Activated naive CD4-positive, alpha-beta T cell treated with anti-CD3 and anti-CD28 coated beads for 36 hours (primary cell): ENCODE measurements around the gene TSC1. TPM values are rescaled to one million over a fixed set of nuclear protein-coding genes. Genes with fewer than 3 reads are reported as not detected.
"Not testable (repeated sequence)": the region's sequence is repeated elsewhere in the genome, so short reads cannot be mapped to it uniquely, and the experiment has no call there.

ENCODE experiments used
- CTCF ChIA-PET: fragments of 350-600 bp; sonication (Branson Sonifier 250); formaldehyde crosslinking; loops from one replicate; lab custom pipeline; 2021; ENCODE audit warnings: antibody characterized with exemption; lab: Charles Lee
- DNase-seq: peaks from one replicate; pipeline ENCODE4 v3.0.0-alpha.2; 2020
- H3K27ac Mint-ChIP-seq: one replicate; pipeline ENCODE4 v1.8.0; 2021; ENCODE audit warnings: mild to moderate bottlenecking, mixed read lengths
- H3K27me3 Mint-ChIP-seq: one replicate; pipeline ENCODE4 v1.8.0; 2021; ENCODE audit warnings: low read depth, mixed read lengths
- H3K36me3 Mint-ChIP-seq: one replicate; pipeline ENCODE4 v1.8.0; 2021; ENCODE audit warnings: low read depth, mixed read lengths
- H3K4me1 Mint-ChIP-seq: one replicate; pipeline ENCODE4 v1.8.0; 2021; ENCODE audit warnings: low read depth, mixed read lengths
- H3K4me3 Mint-ChIP-seq: one replicate; pipeline ENCODE4 v1.8.0; 2021; ENCODE audit warnings: mild to moderate bottlenecking, moderate library complexity, mixed read lengths
- H3K9me3 Mint-ChIP-seq: one replicate; pipeline ENCODE4 v1.8.0; 2021; ENCODE audit warnings: mixed read lengths
- intact Hi-C: fragments of 100-400 bp; cut with micrococcal nuclease; formaldehyde crosslinking; loops from one replicate; pipeline ENCODE4 v1.15.1; 2023
- total RNA-seq, 2 experiments: library from RNA; stranded (reverse); gene quantifications; one replicate each; pipeline ENCODE4 v1.2.3, GENCODE V29; 2021

The TSC1 gene
- total RNA-seq, result 10 to 100 TPM; 18.8 to 19.7 TPM

- intact Hi-C loops, result loop anchor here (1.0 to 5.0 kb wide), 3 partner anchors 66 to 176 kb away; partner anchors contain the start of genes AK8, GTF3C5 and SPACA9
- H3K9me3 Mint-ChIP-seq, result no peaks in the 10 kb centered on the region
- H3K4me3 Mint-ChIP-seq, result peak within 1 kb of the TSS; percentile 97
- CTCF ChIA-PET, result interaction anchor here (0.6 kb wide), 1 partner anchor 27 kb away, joined by 3 read pairs; no protein-coding TSS in a partner anchor
- no peaks in the 10 kb centered on the region for H3K27me3 Mint-ChIP-seq
- peak within 1 kb of the TSS; percentile 99 for H3K27ac Mint-ChIP-seq
- peaks cover 27% of the 10 kb centered on the region for H3K4me1 Mint-ChIP-seq
- H3K36me3 Mint-ChIP-seq, result peaks cover 1% of the 10 kb centered on the region
- peak; percentile 97 for DNase-seq
Measured at GRCh38 chr9:132944294-132945185, at the start of gene TSC1. TSC1 (minus strand) TSS chr9:132944616; CDS start chr9:132928872, 15,744 bp downstream.

- H3K27me3 Mint-ChIP-seq, result no peaks in the 10 kb centered on the region
- peaks cover 5% of the 10 kb centered on the region for H3K4me1 Mint-ChIP-seq
- H3K27ac Mint-ChIP-seq, result no peak overlapping the region
- no peak for DNase-seq
- no peaks in the 10 kb centered on the region for H3K36me3 Mint-ChIP-seq
- no peaks in the 10 kb centered on the region for H3K9me3 Mint-ChIP-seq
- intact Hi-C loops, result no loop called here
- H3K4me3 Mint-ChIP-seq, result no peak overlapping the region
- CTCF ChIA-PET, result interaction anchor here (0.9 kb wide), 1 partner anchor 29 kb away, joined by 3 read pairs; no protein-coding TSS in a partner anchor
Measured at GRCh38 chr9:132993511-132993939, 49.1 kb upstream of the TSC1 start.

GRCh38 chr9:132991351-132992300 lies 47.2 kb upstream of the TSC1 start:
- CTCF ChIA-PET, result interaction anchor here (1.4 kb wide), 1 partner anchor 31 kb away, joined by 5 read pairs; no protein-coding TSS in a partner anchor
- DNase-seq, result no peak
- peaks cover 5% of the 10 kb centered on the region for H3K4me1 Mint-ChIP-seq
- intact Hi-C loops, result no loop called here
- H3K9me3 Mint-ChIP-seq, result no peaks in the 10 kb centered on the region
- H3K27ac Mint-ChIP-seq, result no peak overlapping the region
- no peak overlapping the region for H3K4me3 Mint-ChIP-seq
- H3K27me3 Mint-ChIP-seq, result peaks cover 4% of the 10 kb centered on the region
- H3K36me3 Mint-ChIP-seq, result no peaks in the 10 kb centered on the region

GRCh38 chr9:132990781-132991180 lies 46.4 kb upstream of the TSC1 start:
- H3K27ac Mint-ChIP-seq, result no peak overlapping the region
- H3K4me3 Mint-ChIP-seq, result no peak overlapping the region
- intact Hi-C loops, result no loop called here
- peaks cover 8% of the 10 kb centered on the region for H3K27me3 Mint-ChIP-seq
- CTCF ChIA-PET, result interaction anchor here (1.4 kb wide), 1 partner anchor 31 kb away, joined by 5 read pairs; no protein-coding TSS in a partner anchor
- H3K36me3 Mint-ChIP-seq, result no peaks in the 10 kb centered on the region
- H3K9me3 Mint-ChIP-seq, result no peaks in the 10 kb centered on the region
- peaks cover 5% of the 10 kb centered on the region for H3K4me1 Mint-ChIP-seq
- no peak for DNase-seq

GRCh38 chr9:132989998-132990557 lies 45.7 kb upstream of the TSC1 start:
- H3K9me3 Mint-ChIP-seq, H3K4me3 Mint-ChIP-seq, CTCF ChIA-PET, H3K4me1 Mint-ChIP-seq, H3K27ac Mint-ChIP-seq, DNase-seq, intact Hi-C loops, H3K36me3 Mint-ChIP-seq: not testable (repeated sequence)
- H3K27me3 Mint-ChIP-seq, result peaks cover 11% of the 10 kb centered on the region

- intact Hi-C loops, result no loop called here
- CTCF ChIA-PET, result no interaction called here
- no peak overlapping the region for H3K27ac Mint-ChIP-seq
- no peaks in the 10 kb centered on the region for H3K9me3 Mint-ChIP-seq
- H3K27me3 Mint-ChIP-seq, result peaks cover 12% of the 10 kb centered on the region
- H3K4me3 Mint-ChIP-seq, result no peak overlapping the region
- peaks cover 2% of the 10 kb centered on the region for H3K4me1 Mint-ChIP-seq
- DNase-seq, result no peak
- H3K36me3 Mint-ChIP-seq, result no peaks in the 10 kb centered on the region
Measured at GRCh38 chr9:132989414-132989996, 45.1 kb upstream of the TSC1 start.

GRCh38 chr9:132989014-132989310 lies 44.5 kb upstream of the TSC1 start:
- Mint-ChIP-seq H3K36me3 (no peaks in the 10 kb centered on the region), H3K4me3 (no peak overlapping the region), H3K27ac (no peak overlapping the region), H3K27me3 (peaks cover 12% of the 10 kb centered on the region), H3K9me3 (no peaks in the 10 kb centered on the region), H3K4me1 (no peaks in the 10 kb centered on the region)
- CTCF ChIA-PET, result no interaction called here
- no peak for DNase-seq
- intact Hi-C loops, result no loop called here

- Mint-ChIP-seq H3K36me3 (no peaks in the 10 kb centered on the region), H3K4me3 (no peak overlapping the region), H3K27ac (no peak overlapping the region), H3K27me3 (peaks cover 12% of the 10 kb centered on the region), H3K9me3 (no peaks in the 10 kb centered on the region), H3K4me1 (no peaks in the 10 kb centered on the region)
- DNase-seq, result no peak
- CTCF ChIA-PET, result no interaction called here
- intact Hi-C loops, result no loop called here
Measured at GRCh38 chr9:132988244-132989013, 44.0 kb upstream of the TSC1 start.

- no peaks in the 10 kb centered on the region for H3K4me1 Mint-ChIP-seq
- H3K36me3 Mint-ChIP-seq, result no peaks in the 10 kb centered on the region
- no peak overlapping the region for H3K4me3 Mint-ChIP-seq
- no peak for DNase-seq
- intact Hi-C loops, result no loop called here
- H3K9me3 Mint-ChIP-seq, result no peaks in the 10 kb centered on the region
- H3K27me3 Mint-ChIP-seq, result peaks cover 12% of the 10 kb centered on the region
- no peak overlapping the region for H3K27ac Mint-ChIP-seq
- CTCF ChIA-PET, result no interaction called here
Measured at GRCh38 chr9:132986640-132987620, 42.5 kb upstream of the TSC1 start.

GRCh38 chr9:132986114-132986513 lies 41.7 kb upstream of the TSC1 start:
- CTCF ChIA-PET, result no interaction called here
- no peaks in the 10 kb centered on the region for H3K36me3 Mint-ChIP-seq
- no peak overlapping the region for H3K27ac Mint-ChIP-seq
- H3K9me3 Mint-ChIP-seq, result no peaks in the 10 kb centered on the region
- peaks cover 14% of the 10 kb centered on the region for H3K27me3 Mint-ChIP-seq
- DNase-seq, result no peak
- H3K4me3 Mint-ChIP-seq, result no peak overlapping the region
- no peaks in the 10 kb centered on the region for H3K4me1 Mint-ChIP-seq
- intact Hi-C loops, result no loop called here
